GM12878 (cell line): ENCODE data around the gene ANO4. TPM values are rescaled to one million over a fixed set of nuclear protein-coding genes. Genes with fewer than 3 reads are reported as not detected.

Experiments used
- ATAC-seq: fragments of 200-7000 bp; cut with Tn5 transposase; 3 replicates; pipeline ENCODE4 v1.9.1; 2020; ENCODE audit warnings: mild to moderate bottlenecking, moderate library complexity
- BruUV-seq: library from RNA; stranded (reverse); fragments of 400-500 nt; replicated peaks from 2 replicates; lab custom pipeline; 2021; lab: Mats Ljungman, UMichigan
- CTCF ChIA-PET: fragments of 300-600 bp; sonication (Branson Sonifier 250); formaldehyde crosslinking; extraction: SDS; loops from one replicate; lab custom pipeline; 2021; ENCODE audit warnings: inconsistent platforms; lab: Yijun Ruan, JAX
- POLR2A ChIA-PET: fragments of 350-600 bp; formaldehyde crosslinking; extraction: SDS; loops from one replicate; lab custom pipeline; 2021; ENCODE audit warnings: inconsistent platforms; lab: Charles Lee
- RAD21 ChIA-PET: fragments of 300-600 bp; sonication (Branson Sonifier 250); formaldehyde crosslinking; loops from one replicate; lab custom pipeline; 2023; ENCODE audit warnings: antibody characterized with exemption; ENCODE audit not compliant: unreplicated experiment; lab: Charles Lee
- SMC1A ChIA-PET: fragments of 300-600 bp; sonication (Branson Sonifier 250); formaldehyde crosslinking; loops from one replicate; lab custom pipeline; 2023; ENCODE audit not compliant: unreplicated experiment, uncharacterized antibody; lab: Charles Lee
- DNase-seq: peaks from one replicate; pipeline ENCODE4 v3.0.0-alpha.2; 2011; ENCODE audit warnings: low read depth, low spot score
- FAIRE-seq: peaks from 3 replicates; lab custom pipeline; 2011; peaks lifted over from hg19 to GRCh38; lab: Jason Lieb, UNC
- H2AFZ ChIP-seq: 2 replicates; pipeline ENCODE4 v1.6.0; 2011; ENCODE audit warnings: low read depth, low read length, control low read depth; ENCODE audit not compliant: control insufficient read depth
- H3K27ac ChIP-seq: 2 replicates; pipeline ENCODE4 v1.5.1; 2011; ENCODE audit warnings: control low read depth; ENCODE audit not compliant: control insufficient read depth, insufficient read depth
- H3K27me3 ChIP-seq, 2 experiments: replicated peaks in 1 of 2; 2 replicates each; pipeline versions ENCODE4 v1.6.0 to v1.6.1; 2011; ENCODE audit warnings: low read length in 1 of 2; ENCODE audit not compliant: control insufficient read depth in 2 of 2, insufficient read depth in 2 of 2
- H3K36me3 ChIP-seq, 2 experiments: 2 replicates each; pipeline ENCODE4 v1.5.1; 2011; ENCODE audit warnings: low read length in 1 of 2; ENCODE audit not compliant: control insufficient read depth in 2 of 2, insufficient read depth in 2 of 2
- H3K4me1 ChIP-seq: 2 replicates; pipeline ENCODE4 v1.6.1; 2011; ENCODE audit warnings: mild to moderate bottlenecking, low read length, moderate library complexity, mixed read lengths; ENCODE audit not compliant: control insufficient read depth, insufficient read depth
- H3K4me2 ChIP-seq: 2 replicates; pipeline ENCODE4 v1.6.0; 2011; ENCODE audit warnings: control low read depth; ENCODE audit not compliant: control insufficient read depth, insufficient read depth
- H3K4me3 ChIP-seq: fragments of 200-600 bp; sonication (generic); 2 replicates; pipeline ENCODE4 v1.5.1; 2016
- H3K79me2 ChIP-seq: 2 replicates; pipeline ENCODE4 v1.6.0; 2011; ENCODE audit warnings: low read length; ENCODE audit not compliant: control insufficient read depth, insufficient read depth
- H3K9ac ChIP-seq: 2 replicates; pipeline ENCODE4 v1.8.0; 2011; ENCODE audit warnings: low read length, control low read depth, mixed read lengths; ENCODE audit not compliant: control insufficient read depth, insufficient read depth
- H3K9me3 ChIP-seq: replicated peaks from 3 replicates; pipeline ENCODE4 v1.5.1; 2011; ENCODE audit warnings: mild to moderate bottlenecking, low read length; ENCODE audit not compliant: control insufficient read depth, insufficient read depth
- H4K20me1 ChIP-seq: 2 replicates; pipeline ENCODE4 v1.6.0; 2011; ENCODE audit not compliant: control insufficient read depth, insufficient read depth
- E4F1 ChIP-seq: fragments of 450-650 bp; IDR thresholded peaks from 2 replicates; pipeline ENCODE4 v1.6.1; 2018; ENCODE audit warnings: borderline replicate concordance, mild to moderate bottlenecking; ENCODE audit not compliant: partially characterized antibody
- HDAC2 ChIP-seq: fragments of 200-600 bp; sonication (generic); IDR thresholded peaks from 2 replicates; pipeline ENCODE4 v1.6.1; 2017
- HSF1 ChIP-seq: fragments of 150-350 bp; IDR thresholded peaks from 2 replicates; pipeline ENCODE4 v1.6.1; 2014; ENCODE audit warnings: mild to moderate bottlenecking, low read depth, low read length
- NRF1 ChIP-seq: conservative IDR thresholded peaks from 2 replicates; pipeline ENCODE4 v1.6.1; 2011; ENCODE audit warnings: mild to moderate bottlenecking, low read depth, low read length, improper control_type of control experiment
- POLR2AphosphoS2 ChIP-seq: IDR thresholded peaks from 2 replicates; pipeline ENCODE4 v1.6.1; 2011; ENCODE audit warnings: low read depth, mild to moderate bottlenecking, low read length, improper control_type of control experiment, moderate library complexity
- PRDM15 ChIP-seq: fragments of 450-650 bp; formaldehyde crosslinking; IDR thresholded peaks from 2 replicates; pipeline ENCODE4 v1.4.0; 2020; ENCODE audit warnings: mild to moderate bottlenecking, moderate library complexity
- RELA ChIP-seq: fragments of 450-650 bp; IDR thresholded peaks from 2 replicates; pipeline ENCODE4 v1.8.0; 2014; ENCODE audit warnings: borderline replicate concordance; ENCODE audit not compliant: partially characterized antibody
- REST ChIP-seq: IDR thresholded peaks from 2 replicates; pipeline ENCODE4 v1.6.1; 2012; ENCODE audit warnings: mild to moderate bottlenecking, low read depth, low read length
- SIX5 ChIP-seq: IDR thresholded peaks from 2 replicates; pipeline ENCODE4 v1.6.1; 2011; ENCODE audit warnings: mild to moderate bottlenecking, low read depth, low read length, moderate library complexity; ENCODE audit not compliant: severe bottlenecking
- WGBS: methylation state at CpG from one replicate; pipeline ENCODE4 v1.1.6; 2016; ENCODE audit warnings: low lambda C conversion rate; ENCODE audit not compliant: insufficient replicate concordance, insufficient coverage; ENCODE audit errors: missing lambda C conversion rate; 5-methylcytosine and 5-hydroxymethylcytosine counted together
- in situ Hi-C: fragments of 300-500 bp; cut with MboI; formaldehyde crosslinking; loops from 9 replicates; pipeline ENCODE4 v1.14.3; 2018; ENCODE audit warnings: mixed read lengths
- intact Hi-C: fragments of 100-400 bp; cut with micrococcal nuclease; formaldehyde crosslinking; loops from one replicate; pipeline ENCODE4 v1.14.2; 2022; ENCODE audit not compliant: unreplicated experiment
- polyA plus RNA-seq, 11 experiments: library from polyadenylated mRNA; depleted of rRNA in 4 of 11; unstranded in 6 of 11; stranded (reverse) in 5 of 11; fragments of >200 nt; fragmentation: Nextera tagmentation in 4 of 11; fragmentation: Illumina TruSeq in 1 of 11; extraction: Ambion mirVana in 4 of 11; extraction: Trizol in 1 of 11; gene quantifications; 1 replicate in 1 of 11; 2 replicates in 10 of 11; pipeline versions ENCODE4 v1.2.1 to v1.2.3, GENCODE V29; 2011 to 2016; ENCODE audit warnings: inconsistent platforms in 2 of 11, missing spikeins in 2 of 11, low read depth in 1 of 11
- total RNA-seq, 4 experiments: library from RNA; depleted of rRNA in 3 of 4; stranded (reverse); fragments of >200 nt in 3 of 4; fragmentation: Illumina TruSeq in 1 of 4; extraction: Trizol in 1 of 4; gene quantifications; 2 replicates each; pipeline versions ENCODE4 v1.2.1 to v1.2.3, GENCODE V29; 2013 to 2021

ANO4 gene
- total and polyA plus RNA-seq, 10 of the 15 experiments (the other 5 are each of a cell fraction or from before 2014, with no cell fraction given), result not detected

GRCh38 chr12:101068402-101068801 lies 273.8 kb downstream of the ANO4 start (continued):
- TF ChIP-seq POLR2AphosphoS2 (no peak), HSF1 (no peak)

- Histone ChIP-seq H3K27ac (no peak overlapping the region), H4K20me1 (no peaks in the 10 kb centered on the region), H2AFZ (no peak overlapping the region), H3K79me2 (no peaks in the 10 kb centered on the region), H3K9ac (no peak overlapping the region), H3K27me3 (no peaks in the 10 kb centered on the region), H3K36me3 (no peaks in the 10 kb centered on the region), H3K4me1 (no peaks in the 10 kb centered on the region), H3K4me3 (no peak overlapping the region), H3K4me2 (no peak overlapping the region), H3K9me3 (no peaks in the 10 kb centered on the region; the same call in 2 of the 3 replicates)
- no peak for DNase-seq
- ChIA-PET CTCF (no interaction called here), RAD21 (no interaction called here), POLR2A (no interaction called here), SMC1A (no interaction called here)
- BruUV-seq, result no TSS peak
- WGBS, result 66% methylated on average over 4 of the region's 4 CpGs
- in situ Hi-C loops, result no loop called here
- FAIRE-seq, result no peak
- no peak for ATAC-seq
- intact Hi-C loops, result no loop called here
- TF ChIP-seq PRDM15 (no peak), SIX5 (no peak), E4F1 (no peak), REST (no peak), RELA (no peak), HDAC2 (no peak), NRF1 (no peak)
Measured at GRCh38 chr12:101068836-101069235, 274.3 kb downstream of the ANO4 start.
